Measurements from ENCODE around the gene NPC1.

The NPC1 gene

DNA sequence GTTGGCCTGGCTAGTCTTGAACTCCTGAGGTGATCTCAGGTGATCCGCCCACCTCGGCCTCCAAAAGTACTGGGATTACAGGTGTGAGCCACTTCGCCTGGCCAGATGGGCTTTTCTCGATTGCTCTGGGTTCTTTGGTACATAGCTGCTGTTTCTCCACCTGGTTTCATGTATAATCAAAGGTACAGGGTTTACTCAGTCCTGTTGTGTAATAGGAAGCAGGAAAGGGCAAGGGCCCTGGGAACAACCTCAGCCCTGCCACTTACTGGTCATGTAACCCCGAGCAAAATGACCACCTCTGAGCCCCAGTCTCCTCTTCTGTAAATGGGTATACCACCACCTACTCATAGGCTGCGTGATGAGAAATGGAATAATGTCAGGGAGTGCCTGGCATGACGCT is 49.0 kb downstream of the NPC1 start:
- H3K4me3 ChIP-seq (ENCODE audit: low read depth, low read length), result no peak overlapping the region
- DNase-seq (ENCODE audit: low read depth), result no peak
- TF ChIP-seq, protein P1, sequence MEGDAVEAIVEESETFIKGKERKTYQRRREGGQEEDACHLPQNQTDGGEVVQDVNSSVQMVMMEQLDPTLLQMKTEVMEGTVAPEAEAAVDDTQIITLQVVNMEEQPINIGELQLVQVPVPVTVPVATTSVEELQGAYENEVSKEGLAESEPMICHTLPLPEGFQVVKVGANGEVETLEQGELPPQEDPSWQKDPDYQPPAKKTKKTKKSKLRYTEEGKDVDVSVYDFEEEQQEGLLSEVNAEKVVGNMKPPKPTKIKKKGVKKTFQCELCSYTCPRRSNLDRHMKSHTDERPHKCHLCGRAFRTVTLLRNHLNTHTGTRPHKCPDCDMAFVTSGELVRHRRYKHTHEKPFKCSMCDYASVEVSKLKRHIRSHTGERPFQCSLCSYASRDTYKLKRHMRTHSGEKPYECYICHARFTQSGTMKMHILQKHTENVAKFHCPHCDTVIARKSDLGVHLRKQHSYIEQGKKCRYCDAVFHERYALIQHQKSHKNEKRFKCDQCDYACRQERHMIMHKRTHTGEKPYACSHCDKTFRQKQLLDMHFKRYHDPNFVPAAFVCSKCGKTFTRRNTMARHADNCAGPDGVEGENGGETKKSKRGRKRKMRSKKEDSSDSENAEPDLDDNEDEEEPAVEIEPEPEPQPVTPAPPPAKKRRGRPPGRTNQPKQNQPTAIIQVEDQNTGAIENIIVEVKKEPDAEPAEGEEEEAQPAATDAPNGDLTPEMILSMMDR (IDR thresholded peaks at IDR 0.05; ENCODE audit: control insufficient read depth, extremely low read depth, insufficient read depth), result no peak

DNA sequence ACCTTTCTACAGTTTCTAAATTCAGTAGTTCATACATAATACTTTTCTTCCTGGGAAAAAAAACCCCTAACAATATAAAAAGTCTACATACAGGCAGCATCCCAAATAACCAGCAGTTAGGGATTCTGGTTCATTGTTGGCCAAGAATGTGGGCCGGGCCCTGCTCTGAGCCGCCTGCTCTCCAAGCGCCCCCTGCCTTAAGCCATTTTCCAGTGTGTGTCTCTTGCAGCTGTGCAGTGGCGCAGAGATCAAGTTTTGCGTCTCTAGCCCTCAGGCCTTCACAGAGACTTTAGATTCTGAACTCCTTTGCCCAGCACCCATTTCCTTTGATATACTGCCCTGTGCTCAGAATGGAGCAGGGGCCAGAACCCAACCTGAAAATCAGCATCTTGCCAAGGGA is 50.1 kb downstream of the NPC1 start:
- no peak overlapping the region for H3K4me3 ChIP-seq (ENCODE audit: low read depth, low read length)
- no peak for DNase-seq (ENCODE audit: low read depth)
- TF ChIP-seq, protein P1 (IDR thresholded peaks at IDR 0.05; ENCODE audit: control insufficient read depth, extremely low read depth, insufficient read depth), result no peak

DNA sequence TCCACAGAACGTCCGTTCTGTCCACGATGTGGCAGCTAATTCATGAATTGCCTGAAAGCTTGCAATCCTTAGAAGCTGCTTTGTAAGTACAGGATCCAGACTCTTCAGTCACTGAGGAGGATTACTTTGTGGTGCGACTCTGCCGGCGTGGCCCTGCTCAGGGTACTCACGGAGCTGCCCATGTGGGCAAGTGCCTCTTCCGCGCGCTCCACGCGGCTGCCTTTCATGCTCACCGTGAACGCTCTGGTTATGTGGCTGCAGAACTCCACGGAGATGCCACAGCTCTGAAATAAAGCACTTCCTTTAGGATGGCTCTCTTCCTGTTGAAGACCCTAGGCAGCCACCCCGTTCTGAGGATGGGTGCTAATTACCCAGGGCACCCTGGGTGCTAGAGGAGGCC is 52.0 kb downstream of the NPC1 start:
- no peak overlapping the region for H3K4me3 ChIP-seq (ENCODE audit: low read depth, low read length)
- no peak for DNase-seq (ENCODE audit: low read depth)
- TF ChIP-seq, protein P1 (IDR thresholded peaks at IDR 0.05; ENCODE audit: control insufficient read depth, extremely low read depth, insufficient read depth), result no peak

DNA sequence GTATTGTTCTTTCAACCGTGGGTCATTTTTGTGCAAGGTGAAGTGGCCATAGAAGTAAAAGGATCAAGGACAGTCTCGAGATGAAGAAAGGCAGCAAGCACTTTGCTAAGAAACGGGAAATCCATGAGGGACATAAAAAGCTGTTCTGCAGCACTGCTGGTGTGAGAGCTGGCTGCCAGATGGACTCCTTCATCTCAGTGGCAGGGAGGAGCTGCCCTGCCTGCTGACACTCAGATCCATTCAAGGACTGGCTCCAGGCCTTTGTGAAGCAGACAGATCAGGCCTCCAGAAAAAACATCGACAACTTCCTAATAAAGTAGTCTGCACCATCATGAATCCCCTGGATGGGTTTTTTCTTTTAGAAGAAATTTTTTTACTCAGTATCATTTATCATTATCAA is 53.5 kb downstream of the NPC1 start:
- TF ChIP-seq, protein P1 (IDR thresholded peaks at IDR 0.05; ENCODE audit: control insufficient read depth, extremely low read depth, insufficient read depth), result no peak
- no peak for DNase-seq (ENCODE audit: low read depth)
- H3K4me3 ChIP-seq (ENCODE audit: low read depth, low read length), result no peak overlapping the region

DNA sequence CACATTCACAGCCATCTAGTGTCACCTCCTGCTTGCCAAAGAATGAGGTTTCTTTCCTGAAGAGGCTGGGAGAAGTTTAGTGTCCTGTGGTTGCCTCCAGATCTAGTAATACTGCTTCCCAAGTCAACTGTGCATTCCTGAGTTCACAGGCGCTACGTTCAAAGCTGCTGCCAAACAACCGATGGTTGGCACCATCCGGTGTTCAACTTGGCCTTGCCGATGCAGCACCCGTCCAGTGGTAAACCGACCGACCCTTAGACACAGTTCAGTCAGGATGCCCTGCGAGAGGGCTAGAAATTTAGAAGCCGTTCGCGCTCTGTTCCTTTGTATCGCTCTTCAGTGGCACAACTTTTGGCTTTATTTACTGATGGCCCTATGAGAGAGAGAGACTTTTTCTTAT is 54.4 kb downstream of the NPC1 start:
- H3K4me3 ChIP-seq (ENCODE audit: low read depth, low read length), result no peak overlapping the region
- DNase-seq (ENCODE audit: low read depth), result no peak
- TF ChIP-seq, protein P1 (IDR thresholded peaks at IDR 0.05; ENCODE audit: control insufficient read depth, extremely low read depth, insufficient read depth), result no peak

DNA sequence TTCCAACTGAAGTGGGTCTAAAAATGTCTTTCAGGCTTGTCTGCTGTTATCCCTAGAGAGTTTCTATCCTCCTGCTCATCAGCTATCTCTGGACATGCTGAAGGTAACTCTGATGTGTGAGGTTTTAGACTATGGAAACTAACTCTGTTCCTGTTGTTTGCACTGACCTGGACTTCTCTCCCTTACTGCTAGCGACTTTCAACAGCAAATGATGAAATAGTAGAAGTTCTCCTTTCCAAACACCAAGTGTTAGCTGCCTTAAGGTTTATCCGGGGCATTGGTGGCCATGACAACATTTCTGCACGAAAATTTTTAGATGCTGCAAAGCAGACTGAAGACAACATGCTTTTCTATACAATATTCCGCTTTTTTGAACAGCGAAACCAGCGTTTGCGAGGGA is 56.1 kb downstream of the NPC1 start:
- no peak for DNase-seq (ENCODE audit: low read depth)
- TF ChIP-seq, protein P1 (IDR thresholded peaks at IDR 0.05; ENCODE audit: control insufficient read depth, extremely low read depth, insufficient read depth), result no peak
- no peak overlapping the region for H3K4me3 ChIP-seq (ENCODE audit: low read depth, low read length)

DNA sequence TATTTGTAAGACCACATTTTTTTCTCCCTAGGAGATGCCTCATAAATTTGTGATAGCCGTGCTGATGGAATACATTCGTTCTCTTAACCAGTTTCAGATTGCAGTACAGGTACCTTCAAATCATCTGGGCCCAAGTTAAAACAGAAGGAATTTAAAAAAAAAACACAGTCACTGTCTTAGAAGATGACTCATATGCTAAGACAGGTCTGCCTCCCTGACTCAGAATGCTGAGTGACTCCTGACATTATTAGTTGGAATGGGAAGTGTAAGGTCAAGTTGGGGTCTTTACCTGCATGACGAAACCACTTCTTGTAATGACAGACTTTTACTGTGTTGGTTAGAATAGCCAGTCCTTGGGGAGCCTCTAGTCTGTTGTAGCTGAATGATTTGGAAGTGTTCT is 56.7 kb downstream of the NPC1 start:
- TF ChIP-seq, protein P1 (IDR thresholded peaks at IDR 0.05; ENCODE audit: control insufficient read depth, extremely low read depth, insufficient read depth), result no peak
- no peak overlapping the region for H3K4me3 ChIP-seq (ENCODE audit: low read depth, low read length)
- no peak for DNase-seq (ENCODE audit: low read depth)
